BJ (cell line): ENCODE data around the gene ZNF331. TPM values are rescaled to one million over a fixed set of nuclear protein-coding genes. Genes with fewer than 3 reads are reported as not detected.

ENCODE experiments used
- CTCF ChIA-PET: fragments of 350-600 bp; formaldehyde crosslinking; extraction: SDS; loops from one replicate; lab custom pipeline; 2021; ENCODE audit warnings: antibody characterized with exemption, inconsistent platforms; lab: Yijun Ruan, JAX
- POLR2A ChIA-PET: fragments of 300-600 bp; sonication (Branson Sonifier 250); formaldehyde crosslinking; extraction: SDS; loops from one replicate; lab custom pipeline; 2021; ENCODE audit warnings: antibody characterized with exemption; lab: Charles Lee
- DNase-seq: peaks from one replicate; pipeline ENCODE4 v3.0.0-alpha.2; 2011; ENCODE audit warnings: low read depth
- H3K27me3 ChIP-seq: 2 replicates; pipeline ENCODE4 v1.6.0; 2011; ENCODE audit warnings: low read length; ENCODE audit not compliant: control insufficient read depth, insufficient read depth
- H3K36me3 ChIP-seq: 2 replicates; pipeline ENCODE4 v1.5.1; 2011; ENCODE audit warnings: low read length; ENCODE audit not compliant: control insufficient read depth, insufficient read depth
- H3K4me3 ChIP-seq: 2 replicates; pipeline ENCODE4 v1.5.1; 2011; ENCODE audit warnings: low read depth, mild to moderate bottlenecking, control low read depth, low read length
- CTCF ChIP-seq: IDR thresholded peaks from 2 replicates; pipeline ENCODE4 v1.5.1; 2011; ENCODE audit warnings: low read depth, mild to moderate bottlenecking, control low read depth, inconsistent platforms, low read length, moderate library complexity; ENCODE audit not compliant: insufficient read depth
- polyA plus RNA-seq: library from polyadenylated mRNA; depleted of rRNA; stranded (reverse); fragments of >200 nt; gene quantifications from 2 replicates; pipeline ENCODE4 v1.2.3, GENCODE V29; 2011; rRNA removed

The ZNF331 gene
- polyA plus RNA-seq, 1 experiment = 4.8 TPM

GRCh38 chr19:53621885-53622740, 84.2 kb downstream of the ZNF331 start:
- POLR2A ChIA-PET = no interaction called here
- no peak for DNase-seq
- no peak for TF ChIP-seq CTCF
- H3K27me3 ChIP-seq = no peaks in the 10 kb centered on the region
- CTCF ChIA-PET = no interaction called here
- no peaks in the 10 kb centered on the region for H3K36me3 ChIP-seq
- no peak overlapping the region for H3K4me3 ChIP-seq

GRCh38 chr19:53624771-53625545, 87.0 kb downstream of the ZNF331 start:
- TF ChIP-seq CTCF = no peak
- Histone ChIP-seq H3K27me3 (no peaks in the 10 kb centered on the region), H3K4me3 (no peak overlapping the region), H3K36me3 (no peaks in the 10 kb centered on the region)
- ChIA-PET POLR2A (interaction anchor here (0.6 kb wide), 1 partner anchor 715 kb away, joined by 3 read pairs; no protein-coding TSS in a partner anchor), CTCF (no interaction called here)
- no peak for DNase-seq

DNA sequence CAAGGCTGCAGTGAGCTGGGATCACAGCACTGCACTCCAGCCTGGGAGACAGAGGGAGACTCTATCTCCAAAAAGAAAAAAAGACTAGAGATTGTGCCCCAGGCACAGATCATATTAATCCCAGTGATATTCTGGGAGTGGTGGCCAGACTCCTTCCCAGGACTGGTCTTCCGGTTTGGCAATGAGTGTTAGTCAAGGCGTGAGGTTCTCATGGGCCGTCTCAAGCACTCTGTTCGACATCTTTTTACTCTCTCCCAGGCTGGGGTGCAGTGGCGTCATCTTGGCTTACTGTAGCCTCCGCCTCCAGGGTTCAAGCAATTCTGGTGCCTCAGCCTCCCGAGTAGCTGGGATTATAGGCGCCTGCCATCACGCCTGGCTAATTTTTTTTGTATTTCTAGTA, 88.5 kb downstream of the ZNF331 start:
- no peak for TF ChIP-seq CTCF
- no peak for DNase-seq
- Histone ChIP-seq H3K4me3 (no peak overlapping the region), H3K36me3 (no peaks in the 10 kb centered on the region), H3K27me3 (no peaks in the 10 kb centered on the region)
- ChIA-PET CTCF (interaction anchor here (0.6 kb wide), 1 partner anchor 368 kb away, joined by 3 read pairs; no protein-coding TSS in a partner anchor), POLR2A (no interaction called here)

DNA sequence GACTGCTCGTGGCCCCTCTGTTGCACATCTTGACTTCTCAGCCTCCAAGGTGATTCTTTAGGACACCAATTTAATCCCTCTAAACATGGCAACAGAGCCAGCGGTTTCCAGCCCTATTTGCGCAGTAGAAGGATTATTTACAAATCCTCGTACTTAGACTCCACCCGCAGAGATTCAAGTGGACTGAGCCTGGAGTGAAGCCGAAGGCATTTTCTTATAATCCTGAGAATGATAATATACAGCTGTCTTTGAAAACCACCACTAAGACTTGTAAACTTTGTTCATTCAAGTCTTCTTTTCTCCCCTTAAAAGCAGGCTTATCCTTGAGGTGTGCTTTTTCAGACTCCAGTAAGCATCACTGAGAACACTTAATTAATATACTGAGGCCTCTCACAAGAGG, 89.0 kb downstream of the ZNF331 start:
- Histone ChIP-seq H3K27me3 (no peaks in the 10 kb centered on the region), H3K4me3 (no peak overlapping the region), H3K36me3 (no peaks in the 10 kb centered on the region)
- CTCF ChIA-PET = no interaction called here
- no peak for DNase-seq
- TF ChIP-seq CTCF = no peak
- POLR2A ChIA-PET = no interaction called here

Other genes starting within 250 kb of the ZNF331 start
- 1.5 and 3.2 TPM in 2 replicates for gene ZNF845, start 204.4 kb upstream of the ZNF331 start, polyA plus RNA-seq
- gene ZNF525, start 172.4 kb upstream of the ZNF331 start, polyA plus RNA-seq = 1.2 and 2.3 TPM in 2 replicates
- 2.9 and 3.9 TPM in 2 replicates for gene ZNF765, start 143.0 kb upstream of the ZNF331 start, polyA plus RNA-seq
- gene ZNF761, start 106.2 kb upstream of the ZNF331 start, polyA plus RNA-seq = 5.6 and 8.7 TPM in 2 replicates
- gene ZNF813, start 70.4 kb upstream of the ZNF331 start, polyA plus RNA-seq = 0.60 and 1.5 TPM in 2 replicates
- not detected in 2 replicates for gene DPRX, start 93.9 kb downstream of the ZNF331 start, polyA plus RNA-seq